SH-SY5Y (cell line): Measurements from ENCODE around the gene PNMA8A.

ENCODE experiments used
- GATA2 ChIP-seq: IDR thresholded peaks from 2 replicates; pipeline ENCODE4 v1.6.1; 2011; ENCODE audit warnings: mild to moderate bottlenecking, low read depth, low read length
- GATA3 ChIP-seq: IDR thresholded peaks from 2 replicates; pipeline ENCODE4 v1.6.1; 2011; ENCODE audit warnings: low read depth, mild to moderate bottlenecking, low read length, moderate library complexity

Gene PNMA8A

DNA sequence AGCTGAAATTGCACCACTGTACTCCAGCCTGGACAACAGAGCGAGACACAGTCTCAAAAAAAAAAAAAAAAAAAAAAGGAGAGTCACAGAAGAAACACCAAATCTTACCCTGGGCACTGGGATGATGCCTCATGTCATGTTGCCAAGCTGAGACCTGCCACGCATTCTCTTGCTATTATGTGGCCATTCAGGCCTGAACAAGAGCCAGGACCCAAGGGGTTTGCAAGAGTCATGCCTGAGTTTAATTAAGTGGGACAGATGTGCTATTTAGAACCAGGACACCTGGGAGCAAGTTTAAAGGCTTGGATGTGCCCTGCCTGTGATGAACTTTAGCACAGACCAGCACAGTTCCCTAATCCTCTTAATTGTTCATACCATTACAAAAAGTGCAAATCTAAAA, 9.8 kb downstream of the PNMA8A start:
- no peak for TF ChIP-seq GATA3
- TF ChIP-seq GATA2: no peak

DNA sequence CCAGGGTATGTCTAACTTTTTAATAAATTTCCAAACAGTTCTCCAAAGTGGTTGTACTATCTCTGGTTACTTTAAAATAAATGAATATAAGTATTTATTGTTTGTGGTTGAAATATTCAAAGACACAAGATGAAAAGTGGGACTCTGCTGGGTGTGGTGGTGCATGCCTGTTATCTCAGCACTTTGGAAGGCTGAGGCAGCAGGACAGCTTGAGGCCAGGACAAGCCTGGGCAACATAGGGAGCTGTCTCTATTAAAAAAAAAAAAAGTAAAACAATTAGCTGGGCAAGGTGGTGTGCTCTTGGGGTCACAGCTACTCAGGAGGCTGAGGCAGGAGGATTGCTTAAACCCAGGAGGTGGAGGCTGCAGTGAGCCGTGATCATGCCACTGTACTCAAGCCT, 10.4 kb downstream of the PNMA8A start:
- TF ChIP-seq GATA3: no peak
- no peak for TF ChIP-seq GATA2

DNA sequence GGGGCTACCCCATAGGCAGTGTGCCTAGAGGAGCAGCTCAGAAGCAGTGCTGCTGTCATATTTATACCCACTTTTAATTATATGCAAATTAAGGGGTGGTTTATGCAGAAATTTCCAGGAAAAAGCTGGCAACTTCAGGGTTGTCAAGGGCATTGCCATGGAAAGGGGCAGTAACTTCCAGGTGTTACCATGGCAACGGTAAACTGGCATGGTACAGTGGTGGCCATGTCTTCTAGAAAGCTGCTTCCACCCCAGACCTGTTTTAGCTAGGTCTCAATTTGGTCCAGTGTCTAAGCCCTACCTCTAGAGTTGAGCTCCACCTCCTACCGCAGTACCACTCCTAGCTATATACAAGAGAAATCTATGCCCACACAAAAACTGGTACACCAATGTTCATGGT, 11.3 kb downstream of the PNMA8A start:
- TF ChIP-seq GATA2: no peak
- no peak for TF ChIP-seq GATA3

DNA sequence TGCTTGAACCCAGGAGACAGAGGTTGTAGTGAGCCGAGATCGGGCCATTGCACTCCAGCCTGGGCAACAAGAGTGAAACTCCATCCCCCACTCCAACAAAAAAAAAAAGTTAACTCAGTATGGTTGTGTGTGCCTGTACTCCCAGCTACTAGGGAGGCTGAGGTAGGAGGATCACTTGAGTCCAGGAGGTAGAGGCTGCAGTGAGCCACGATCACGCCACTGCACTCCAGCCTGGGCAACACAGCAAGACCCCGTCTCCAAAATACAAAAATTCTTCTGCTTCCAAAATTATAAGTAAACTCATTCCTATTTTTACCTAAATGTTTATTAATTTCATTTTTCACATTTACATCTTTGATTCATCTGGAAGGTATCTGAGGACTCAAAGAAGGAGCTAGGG, 14.4 kb downstream of the PNMA8A start:
- no peak for TF ChIP-seq GATA3
- no peak for TF ChIP-seq GATA2

DNA sequence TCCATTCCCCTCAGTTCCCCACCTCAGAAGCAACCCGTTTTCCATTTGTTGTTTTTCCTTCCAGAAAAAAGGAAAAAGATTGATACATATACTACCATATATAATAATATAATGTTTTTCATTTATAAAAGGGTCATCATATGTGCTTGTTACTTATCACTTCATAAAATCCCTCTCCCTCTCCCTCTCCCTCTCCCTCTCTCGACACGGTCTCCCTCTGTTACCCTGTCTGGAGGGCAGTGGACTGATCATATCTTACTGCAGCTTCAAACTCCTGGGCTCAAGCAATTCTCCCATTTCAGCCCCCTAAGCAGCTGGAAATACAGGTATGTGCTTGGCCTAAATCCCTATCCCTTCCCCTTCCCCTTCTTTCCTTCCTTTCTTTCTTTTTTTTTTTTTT, 17.1 kb downstream of the PNMA8A start:
- TF ChIP-seq GATA2: peak; percentile 87
- peak; percentile 51 for TF ChIP-seq GATA3

DNA sequence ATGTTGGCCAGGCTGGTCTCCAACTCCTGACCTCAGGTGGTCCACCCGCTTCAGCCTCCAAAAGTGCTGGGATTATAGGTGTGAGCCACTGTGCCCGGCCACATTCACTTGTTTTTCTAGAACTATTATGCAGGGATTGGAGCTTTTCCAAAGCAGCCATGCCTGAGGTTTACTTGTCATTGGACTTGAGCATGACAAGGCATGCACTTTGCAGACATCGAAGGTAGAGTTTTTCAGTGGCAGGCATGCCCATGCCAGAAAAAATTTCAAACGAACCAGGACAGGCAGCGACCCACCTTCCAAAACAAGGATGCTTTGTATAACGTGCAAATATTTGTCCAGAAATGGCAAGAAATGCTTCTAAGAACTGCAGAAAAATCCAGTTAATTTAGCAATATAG, 17.7 kb downstream of the PNMA8A start:
- TF ChIP-seq GATA3 (no peak), GATA2 (no peak)

DNA sequence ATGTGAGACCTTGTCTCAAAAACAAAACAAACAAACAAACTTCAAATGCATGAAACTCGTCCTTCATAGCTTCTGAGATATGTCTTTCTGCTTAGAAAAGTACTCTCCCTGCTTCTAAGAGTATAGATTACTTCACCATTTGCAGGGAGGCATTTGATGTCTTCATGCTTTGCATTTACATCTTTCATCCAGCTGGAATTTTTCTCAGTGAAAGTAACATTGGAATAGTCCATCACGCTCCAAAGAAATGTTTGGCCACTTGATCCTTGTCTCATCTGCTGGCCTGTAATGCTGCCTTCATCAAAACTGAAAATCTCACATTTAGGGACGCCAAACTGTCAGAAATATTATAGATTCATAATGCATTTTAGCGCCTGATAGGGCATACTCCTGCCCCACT, 19.2 kb downstream of the PNMA8A start:
- TF ChIP-seq GATA3 (no peak), GATA2 (no peak)

DNA sequence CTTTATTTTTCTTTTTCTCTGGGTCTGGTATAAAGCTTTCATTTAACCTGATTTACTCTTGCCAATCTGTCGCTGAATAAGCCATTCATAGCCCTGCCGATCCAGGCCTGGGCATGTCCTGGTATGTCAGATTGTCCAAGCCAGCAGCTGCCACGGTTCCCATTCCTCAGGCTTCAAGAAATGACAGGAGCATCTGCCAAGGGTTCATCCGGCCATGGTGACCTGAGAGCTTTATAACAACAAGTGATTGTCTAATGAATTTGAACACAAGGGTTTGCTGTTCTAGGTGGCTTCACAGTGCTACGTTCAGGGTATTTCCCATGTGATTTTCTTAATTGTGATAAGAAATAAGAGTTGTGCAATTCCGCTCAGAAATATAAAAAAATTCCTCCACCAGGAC, 20.0 kb downstream of the PNMA8A start:
- TF ChIP-seq GATA3 (no peak), GATA2 (no peak)

DNA sequence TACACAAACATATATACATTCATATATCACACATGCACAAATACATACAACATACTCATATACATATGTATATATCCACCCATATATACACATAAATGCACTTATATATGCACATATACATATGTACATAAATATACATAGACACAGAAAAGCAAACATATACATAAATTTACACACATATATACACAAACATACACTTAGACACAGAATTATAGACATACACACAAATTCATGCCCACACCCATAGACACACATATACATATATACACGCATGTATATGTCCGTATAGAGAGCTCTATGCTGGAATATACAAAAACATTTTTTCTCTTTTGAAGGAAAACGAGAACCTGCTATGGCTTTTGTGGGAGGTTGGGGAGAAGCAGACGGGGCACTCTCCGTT, 20.6 kb downstream of the PNMA8A start:
- no peak for TF ChIP-seq GATA2
- no peak for TF ChIP-seq GATA3

DNA sequence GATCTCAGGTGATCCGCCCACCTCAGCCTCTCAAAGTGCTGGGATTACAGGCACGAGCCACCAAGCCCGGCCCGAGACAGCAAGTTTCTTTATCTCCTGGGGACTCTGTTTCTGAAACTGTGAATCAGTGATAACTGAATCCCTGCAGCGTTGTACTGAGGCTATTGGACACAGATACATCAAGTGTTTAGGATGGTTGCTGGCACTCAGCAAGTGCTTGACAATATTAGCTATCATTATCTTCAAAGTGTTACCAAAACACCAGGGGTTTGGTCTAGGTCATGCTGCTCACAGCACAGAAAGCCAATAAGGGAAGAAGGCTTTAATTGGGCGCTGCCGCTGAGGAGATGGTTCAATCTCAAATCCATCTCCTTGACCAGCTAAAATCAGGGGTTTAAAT, 22.1 kb downstream of the PNMA8A start:
- TF ChIP-seq GATA3: no peak
- no peak for TF ChIP-seq GATA2

DNA sequence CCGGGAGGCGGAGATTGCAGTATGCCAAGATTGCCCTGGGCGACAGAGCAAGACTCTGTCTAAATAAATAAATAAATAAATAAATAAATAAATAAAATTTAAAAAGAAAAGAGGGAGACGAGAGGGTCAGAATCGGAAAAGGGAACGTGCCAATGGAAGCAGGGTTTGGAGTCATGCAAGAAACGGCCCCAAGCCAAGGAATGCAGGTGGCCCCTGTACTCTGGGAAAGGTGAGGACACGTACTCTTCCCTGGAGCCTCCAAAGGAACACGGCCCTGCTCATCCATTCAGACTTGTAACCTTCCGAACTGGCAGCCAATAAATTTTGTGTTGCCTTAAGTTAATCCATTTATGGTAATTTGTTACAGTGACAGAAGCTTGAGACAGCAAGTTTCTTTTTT, 22.8 kb downstream of the PNMA8A start:
- TF ChIP-seq GATA3 (no peak), GATA2 (no peak)

DNA sequence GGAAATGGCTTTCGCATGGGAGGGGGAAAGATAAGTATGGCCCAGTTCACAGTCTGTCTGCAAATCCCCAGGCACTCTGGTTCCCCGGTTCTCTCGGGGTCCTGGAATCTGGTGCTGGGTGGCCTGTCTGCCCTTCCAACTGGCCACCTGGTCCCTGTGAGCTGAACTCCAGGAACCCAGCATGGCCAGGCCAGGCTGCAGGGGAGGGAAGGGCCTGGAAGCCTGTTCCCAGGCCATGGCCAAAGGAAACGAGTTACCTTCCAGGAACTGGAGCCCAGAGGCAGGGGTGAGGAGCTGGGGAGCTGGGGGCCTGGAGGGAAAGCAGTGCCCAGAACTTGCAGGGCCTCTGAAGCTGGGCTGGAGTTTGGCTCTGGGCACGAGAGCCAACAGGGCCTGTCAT, 23.5 kb downstream of the PNMA8A start:
- TF ChIP-seq GATA3 (no peak), GATA2 (no peak)

DNA sequence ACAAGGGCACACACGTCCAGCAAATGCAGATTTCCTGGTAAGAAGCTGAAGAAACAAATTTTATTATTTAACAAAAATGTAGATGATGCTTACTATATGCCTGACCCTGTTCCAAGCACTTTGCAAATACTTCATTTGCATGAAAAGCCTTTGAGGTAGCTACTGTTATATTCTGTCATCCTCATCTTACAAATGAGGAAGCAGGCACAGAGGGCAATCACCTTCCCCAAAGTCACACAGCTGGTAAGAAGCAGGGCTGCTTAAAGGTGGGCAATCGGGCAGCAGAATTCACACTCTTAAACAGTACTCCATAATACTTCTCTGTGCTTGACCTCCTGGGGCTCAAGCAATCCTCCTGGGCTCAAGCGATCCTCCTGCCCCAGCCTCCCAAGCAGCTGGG, 24.4 kb downstream of the PNMA8A start:
- TF ChIP-seq GATA2: no peak
- TF ChIP-seq GATA3: no peak

DNA sequence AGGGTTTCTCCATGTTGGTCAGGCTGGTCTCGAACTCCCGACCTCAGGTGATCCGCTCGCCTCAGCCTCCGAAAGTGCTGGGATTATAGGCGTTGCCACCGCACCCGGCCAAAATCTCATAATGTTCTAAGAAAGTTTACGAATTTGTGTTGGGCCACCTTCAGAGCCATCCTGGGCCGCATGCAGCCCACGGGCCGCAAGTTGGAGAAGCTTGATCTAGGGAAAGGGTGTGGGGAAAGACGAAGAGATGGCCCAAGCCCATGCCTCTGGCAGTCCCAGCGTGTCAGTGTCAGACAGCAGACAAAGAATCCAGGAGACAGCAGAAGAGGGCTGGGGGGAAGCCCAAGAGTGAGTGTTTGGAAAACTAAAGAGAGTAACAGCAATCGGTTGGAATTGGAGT, 25.3 kb downstream of the PNMA8A start:
- no peak for TF ChIP-seq GATA3
- TF ChIP-seq GATA2: no peak

DNA sequence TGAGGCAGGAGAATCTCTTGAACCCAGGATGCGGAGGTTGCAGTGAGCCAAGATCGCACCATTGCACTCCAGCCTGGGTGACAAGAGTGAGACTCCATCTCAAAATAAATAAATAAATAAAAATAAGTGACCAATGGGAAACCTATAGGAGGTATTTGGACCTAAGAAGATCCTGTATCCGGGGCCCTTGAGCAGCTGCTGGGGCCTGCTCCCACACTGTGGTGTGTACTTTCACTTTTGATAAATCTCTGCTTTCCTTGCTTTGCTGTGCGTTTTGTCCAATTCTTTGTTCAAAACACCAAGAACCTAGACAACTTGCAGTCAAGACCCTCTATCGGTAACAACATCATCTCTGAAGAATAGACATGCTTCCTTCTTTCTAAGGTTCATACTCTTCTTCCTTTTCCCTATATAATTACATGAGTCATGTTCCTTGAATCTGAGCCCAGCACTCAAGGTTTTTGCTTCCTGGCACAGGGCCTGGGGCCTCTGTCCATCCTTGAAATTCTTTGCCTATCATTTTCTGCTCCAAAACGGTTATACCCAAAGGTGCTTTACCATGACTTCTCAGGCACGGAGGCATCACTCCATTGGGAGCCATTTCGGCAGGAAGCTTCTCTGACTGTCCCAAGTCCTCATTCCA, 28.4 kb downstream of the PNMA8A start:
- TF ChIP-seq GATA3: no peak
- no peak for TF ChIP-seq GATA2

DNA sequence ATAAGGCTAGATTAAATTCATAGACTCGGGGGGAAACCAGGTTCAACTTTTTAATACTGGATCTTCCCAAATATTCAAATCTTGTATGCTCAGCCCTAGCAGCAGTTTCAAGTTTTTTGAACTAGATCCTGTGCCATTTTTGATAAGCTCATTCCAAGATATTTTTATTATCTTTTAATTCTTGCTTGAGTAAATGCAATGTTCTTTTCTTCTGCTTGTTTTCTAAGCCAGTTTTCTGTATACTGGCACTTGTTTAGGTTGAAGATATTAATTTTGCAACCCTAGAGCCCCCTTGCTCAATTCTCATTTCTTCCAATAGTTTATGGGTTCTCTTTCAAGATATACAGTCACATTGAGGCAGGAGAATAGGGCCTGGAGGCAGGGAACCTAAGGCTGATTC, 29.5 kb downstream of the PNMA8A start:
- TF ChIP-seq GATA3 (no peak), GATA2 (no peak)

DNA sequence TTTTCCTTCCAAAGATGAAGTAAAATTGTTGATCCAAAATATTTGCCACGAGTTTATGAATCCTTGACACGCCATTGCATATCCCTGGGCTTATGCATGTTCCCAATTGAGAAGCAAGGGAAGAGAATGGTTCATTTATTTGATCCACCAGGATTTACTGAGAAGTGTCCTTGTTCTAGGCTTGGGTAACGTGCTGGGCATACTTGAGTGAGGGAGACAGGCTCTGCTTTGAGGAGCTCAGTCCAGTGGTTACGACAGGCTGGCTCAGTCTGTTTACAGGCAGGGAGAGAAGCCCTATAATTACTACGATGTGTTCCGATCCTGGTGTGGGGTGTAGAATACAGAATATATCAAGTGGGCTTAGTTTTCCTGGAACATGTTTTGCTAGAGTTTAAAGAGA, 36.4 kb downstream of the PNMA8A start:
- TF ChIP-seq GATA2 (no peak), GATA3 (no peak)
